Measurements from ENCODE around the gene NXPH1.
"Not testable (repeated sequence)": the region's sequence is repeated elsewhere in the genome, so short reads cannot be mapped to it uniquely, and the experiment has no call there.

The NXPH1 gene

GRCh38 chr7:8702807-8703206 is 269.4 kb downstream of the NXPH1 start:
- no peaks in the 10 kb centered on the region for H3K4me1 Mint-ChIP-seq
- DNase-seq: no peak
- no peaks in the 10 kb centered on the region for H3K36me3 Mint-ChIP-seq (ENCODE audit: low read depth)
- TF ChIP-seq, protein P1, sequence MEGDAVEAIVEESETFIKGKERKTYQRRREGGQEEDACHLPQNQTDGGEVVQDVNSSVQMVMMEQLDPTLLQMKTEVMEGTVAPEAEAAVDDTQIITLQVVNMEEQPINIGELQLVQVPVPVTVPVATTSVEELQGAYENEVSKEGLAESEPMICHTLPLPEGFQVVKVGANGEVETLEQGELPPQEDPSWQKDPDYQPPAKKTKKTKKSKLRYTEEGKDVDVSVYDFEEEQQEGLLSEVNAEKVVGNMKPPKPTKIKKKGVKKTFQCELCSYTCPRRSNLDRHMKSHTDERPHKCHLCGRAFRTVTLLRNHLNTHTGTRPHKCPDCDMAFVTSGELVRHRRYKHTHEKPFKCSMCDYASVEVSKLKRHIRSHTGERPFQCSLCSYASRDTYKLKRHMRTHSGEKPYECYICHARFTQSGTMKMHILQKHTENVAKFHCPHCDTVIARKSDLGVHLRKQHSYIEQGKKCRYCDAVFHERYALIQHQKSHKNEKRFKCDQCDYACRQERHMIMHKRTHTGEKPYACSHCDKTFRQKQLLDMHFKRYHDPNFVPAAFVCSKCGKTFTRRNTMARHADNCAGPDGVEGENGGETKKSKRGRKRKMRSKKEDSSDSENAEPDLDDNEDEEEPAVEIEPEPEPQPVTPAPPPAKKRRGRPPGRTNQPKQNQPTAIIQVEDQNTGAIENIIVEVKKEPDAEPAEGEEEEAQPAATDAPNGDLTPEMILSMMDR (IDR thresholded peaks at IDR 0.05): no peak
- peaks cover 4% of the 10 kb centered on the region for H3K27me3 Mint-ChIP-seq (ENCODE audit: low read depth, poor library complexity)
- H3K9me3 Mint-ChIP-seq: no peaks in the 10 kb centered on the region
- no peak overlapping the region for H3K4me3 Mint-ChIP-seq
- no peak overlapping the region for H3K27ac Mint-ChIP-seq

GRCh38 chr7:8710124-8710523 is 276.7 kb downstream of the NXPH1 start:
- Mint-ChIP-seq H3K9me3 (no peaks in the 10 kb centered on the region), H3K4me1 (no peaks in the 10 kb centered on the region), H3K27ac (no peak overlapping the region), H3K27me3 (ENCODE audit: low read depth, poor library complexity) (no peaks in the 10 kb centered on the region), H3K36me3 (ENCODE audit: low read depth) (no peaks in the 10 kb centered on the region), H3K4me3 (no peak overlapping the region)
- TF ChIP-seq, protein P1 (IDR thresholded peaks at IDR 0.05): no peak
- no peak for DNase-seq

GRCh38 chr7:8714791-8715190 is 281.4 kb downstream of the NXPH1 start:
- H3K36me3 Mint-ChIP-seq (ENCODE audit: low read depth): no peaks in the 10 kb centered on the region
- no peaks in the 10 kb centered on the region for H3K4me1 Mint-ChIP-seq
- no peak for DNase-seq
- no peak overlapping the region for H3K4me3 Mint-ChIP-seq
- TF ChIP-seq, protein P1 (IDR thresholded peaks at IDR 0.05): no peak
- peaks cover 3% of the 10 kb centered on the region for H3K27me3 Mint-ChIP-seq (ENCODE audit: low read depth, poor library complexity)
- no peaks in the 10 kb centered on the region for H3K9me3 Mint-ChIP-seq
- H3K27ac Mint-ChIP-seq: no peak overlapping the region

DNA sequence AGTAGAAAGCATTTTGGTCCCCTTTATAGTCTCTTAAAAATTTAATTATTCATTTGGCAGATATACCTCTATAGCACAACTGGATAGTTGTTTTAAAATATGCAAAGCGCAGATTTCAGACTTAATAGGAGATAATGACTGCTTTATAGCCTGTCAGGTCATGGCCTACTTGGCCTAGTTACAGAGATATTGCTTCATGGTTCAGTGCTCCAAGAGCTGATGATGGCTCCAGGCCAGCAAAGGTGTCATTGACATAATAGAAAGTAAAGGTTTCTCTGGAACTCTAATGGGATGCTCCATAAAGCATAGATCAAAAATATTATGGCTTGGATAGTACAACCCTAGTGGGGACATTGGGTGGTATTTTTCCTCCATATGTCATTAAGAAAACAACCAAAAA is 285.7 kb downstream of the NXPH1 start:
- no peak for DNase-seq
- Mint-ChIP-seq H3K27ac (no peak overlapping the region), H3K27me3 (ENCODE audit: low read depth, poor library complexity) (peaks cover 7% of the 10 kb centered on the region), H3K36me3 (ENCODE audit: low read depth) (no peaks in the 10 kb centered on the region), H3K4me3 (no peak overlapping the region), H3K9me3 (no peaks in the 10 kb centered on the region), H3K4me1 (no peaks in the 10 kb centered on the region)
- TF ChIP-seq, protein P1 (IDR thresholded peaks at IDR 0.05): no peak

DNA sequence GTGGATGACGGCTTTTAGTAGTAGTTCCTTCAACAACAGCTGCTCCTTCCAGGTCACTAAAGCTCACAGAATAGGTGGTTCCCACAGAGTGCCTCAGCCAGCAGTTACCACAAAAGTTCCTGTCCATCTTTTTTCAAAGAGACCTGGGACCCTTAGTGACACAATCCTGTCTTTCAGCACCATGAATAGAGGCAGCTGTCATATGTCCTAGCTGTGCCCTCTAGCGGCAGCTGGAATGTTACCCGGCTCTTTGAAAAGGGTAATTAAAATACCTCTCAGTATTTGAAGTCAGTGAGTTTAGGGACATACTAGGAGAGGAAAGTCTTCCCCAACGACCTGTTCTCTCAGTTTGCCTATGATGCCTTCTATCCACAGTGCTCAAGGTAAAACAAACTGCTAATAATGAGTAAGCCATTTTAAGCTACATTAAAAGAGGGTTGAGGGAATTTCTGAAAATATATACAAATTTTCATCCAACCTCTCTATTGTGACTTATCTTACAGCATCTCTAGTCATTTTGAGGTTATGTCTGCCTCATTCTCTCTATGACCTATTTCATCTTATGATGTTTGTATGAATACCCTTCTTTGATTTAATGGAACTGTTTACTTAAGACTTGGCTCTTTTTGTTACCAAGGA is 290.8 kb downstream of the NXPH1 start:
- Mint-ChIP-seq H3K4me3 (no peak overlapping the region), H3K9me3 (no peaks in the 10 kb centered on the region), H3K36me3 (ENCODE audit: low read depth) (no peaks in the 10 kb centered on the region), H3K27ac (no peak overlapping the region), H3K4me1 (no peaks in the 10 kb centered on the region), H3K27me3 (ENCODE audit: low read depth, poor library complexity) (peaks cover 7% of the 10 kb centered on the region)
- TF ChIP-seq, protein P1 (IDR thresholded peaks at IDR 0.05): peak; percentile 81
- peak; percentile 69 for DNase-seq

DNA sequence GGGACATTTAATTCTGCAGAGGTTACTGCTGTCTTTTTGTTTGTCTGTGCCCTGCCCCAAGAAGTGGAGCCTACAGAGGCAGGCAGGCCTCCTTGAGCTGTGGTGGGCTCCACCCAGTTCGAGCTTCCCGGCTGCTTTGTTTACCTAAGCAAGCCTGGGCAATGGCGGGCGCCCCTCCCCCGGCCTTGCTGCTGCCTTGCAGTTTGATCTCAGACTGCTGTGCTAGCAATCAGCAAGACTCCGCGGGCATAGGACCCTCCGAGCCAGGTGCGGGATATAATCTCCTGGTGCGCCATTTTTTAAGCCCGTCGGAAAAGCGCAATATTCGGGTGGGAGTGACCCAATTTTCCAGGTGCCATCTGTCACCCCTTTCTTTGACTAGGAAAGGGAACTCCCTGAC is 298.3 kb downstream of the NXPH1 start:
- H3K9me3 Mint-ChIP-seq: peaks cover 32% of the 10 kb centered on the region
- not testable (repeated sequence) for DNase-seq; H3K27me3 Mint-ChIP-seq (ENCODE audit: low read depth, poor library complexity); H3K36me3 Mint-ChIP-seq (ENCODE audit: low read depth); H3K4me3 Mint-ChIP-seq; H3K4me1 Mint-ChIP-seq; H3K27ac Mint-ChIP-seq

All from nephron progenitor cell (in vitro differentiated cells).